PC-3 (cell line): ENCODE measurements around the gene ADAM19. TPM values are rescaled to one million over a fixed set of nuclear protein-coding genes. Genes with fewer than 3 reads are reported as not detected.

Experiments used
- ATAC-seq: fragments of 200-7000 bp; cut with Tn5 transposase; 2 replicates; pipeline ENCODE4 v1.9.1; 2020; ENCODE audit warnings: mild to moderate bottlenecking, moderate library complexity
- BruUV-seq: library from RNA; stranded (reverse); fragments of 400-500 nt; replicated peaks from 2 replicates; lab custom pipeline; 2021; lab: Mats Ljungman, UMichigan
- CTCF ChIA-PET: fragments of 300-600 bp; sonication (Branson Sonifier 250); formaldehyde crosslinking; loops from one replicate; lab custom pipeline; 2022; ENCODE audit warnings: antibody characterized with exemption; lab: Charles Lee
- POLR2A ChIA-PET: fragments of 300-600 bp; sonication (Branson Sonifier 250); formaldehyde crosslinking; loops from one replicate; lab custom pipeline; 2022; ENCODE audit warnings: antibody characterized with exemption; ENCODE audit not compliant: unreplicated experiment; lab: Charles Lee
- DNase-seq: peaks from one replicate; pipeline ENCODE4 v3.0.0-alpha.2; 2015
- H2AFZ ChIP-seq: fragments of 300-600 bp; sonication (generic); 2 replicates; pipeline ENCODE4 v1.6.0; 2016; ENCODE audit warnings: antibody characterized with exemption, low read length
- H3F3A ChIP-seq: fragments of 300-600 bp; sonication (generic); one replicate; pipeline ENCODE4 v1.6.0; 2017; ENCODE audit warnings: antibody characterized with exemption, low read length, control low read depth, mild to moderate bottlenecking; ENCODE audit not compliant: unreplicated experiment
- H3K27ac ChIP-seq: fragments of 300-600 bp; sonication (generic); 2 replicates; pipeline ENCODE4 v1.5.1; 2016; ENCODE audit warnings: mild to moderate bottlenecking, low read length
- H3K27me3 ChIP-seq: fragments of 300-600 bp; sonication (generic); 2 replicates; pipeline ENCODE4 v1.6.1; 2016; ENCODE audit warnings: low read length, mixed read lengths
- H3K36me3 ChIP-seq: fragments of 300-600 bp; sonication (generic); 2 replicates; pipeline ENCODE4 v1.6.1; 2016; ENCODE audit warnings: low read depth, mixed run types, low read length, mixed read lengths
- H3K4me1 ChIP-seq: fragments of 300-600 bp; sonication (generic); 2 replicates; pipeline ENCODE4 v1.5.1; 2016; ENCODE audit warnings: low read length; ENCODE audit not compliant: insufficient read depth
- H3K4me2 ChIP-seq: fragments of 300-600 bp; sonication (generic); 2 replicates; pipeline ENCODE4 v1.6.0; 2016; ENCODE audit warnings: low read length
- H3K4me3 ChIP-seq: fragments of 300-600 bp; sonication (generic); 2 replicates; pipeline ENCODE4 v1.5.1; 2016; ENCODE audit warnings: mild to moderate bottlenecking, low read length, mixed read lengths
- H3K79me2 ChIP-seq: fragments of 300-600 bp; sonication (generic); 2 replicates; pipeline ENCODE4 v1.6.1; 2017; ENCODE audit warnings: low read length, mixed read lengths
- H3K9ac ChIP-seq: fragments of 300-600 bp; sonication (generic); 2 replicates; pipeline ENCODE4 v1.6.0; 2016; ENCODE audit warnings: mild to moderate bottlenecking, low read length
- H3K9me2 ChIP-seq: fragments of 300-600 bp; sonication (generic); replicated peaks from 2 replicates; pipeline ENCODE4 v1.6.1; 2016; ENCODE audit warnings: mixed run types, low read length, mixed read lengths
- H3K9me3 ChIP-seq: fragments of 300-600 bp; sonication (generic); 2 replicates; pipeline ENCODE4 v1.6.1; 2016; ENCODE audit warnings: low read length, mixed read lengths
- H4K20me1 ChIP-seq: fragments of 300-600 bp; sonication (generic); 2 replicates; pipeline ENCODE4 v1.6.1; 2016; ENCODE audit warnings: low read length, mixed read lengths
- EZH2 ChIP-seq: fragments of 300-600 bp; sonication (generic); IDR thresholded peaks from one replicate; pipeline ENCODE4 v1.6.1; 2017; ENCODE audit warnings: antibody characterized with exemption, mild to moderate bottlenecking, low read length; ENCODE audit not compliant: unreplicated experiment
- EZH2phosphoT487 ChIP-seq: fragments of 300-600 bp; sonication (generic); IDR thresholded peaks from 2 replicates; pipeline ENCODE4 v1.6.1; 2018; ENCODE audit warnings: mild to moderate bottlenecking, antibody characterized with exemption, low read length, borderline replicate concordance
- intact Hi-C: fragments of 100-400 bp; cut with micrococcal nuclease; formaldehyde crosslinking; loops from 2 replicates; pipeline ENCODE4 v1.9.0; 2023
- total RNA-seq: library from RNA; depleted of rRNA; stranded (reverse); fragments of >200 nt; gene quantifications from 2 replicates; pipeline ENCODE4 v1.2.3, GENCODE V29; 2014
- TF ChIP-seq, protein P1 (sequence below): fragments of 300-600 bp; sonication (generic); conservative IDR thresholded peaks from 2 replicates; pipeline ENCODE4 v1.5.1; 2017; ENCODE audit warnings: antibody characterized with exemption, low read depth, mild to moderate bottlenecking, low read length

The ADAM19 gene
- total RNA-seq, 1 experiment from 2014 or later, result 115 TPM

DNA sequence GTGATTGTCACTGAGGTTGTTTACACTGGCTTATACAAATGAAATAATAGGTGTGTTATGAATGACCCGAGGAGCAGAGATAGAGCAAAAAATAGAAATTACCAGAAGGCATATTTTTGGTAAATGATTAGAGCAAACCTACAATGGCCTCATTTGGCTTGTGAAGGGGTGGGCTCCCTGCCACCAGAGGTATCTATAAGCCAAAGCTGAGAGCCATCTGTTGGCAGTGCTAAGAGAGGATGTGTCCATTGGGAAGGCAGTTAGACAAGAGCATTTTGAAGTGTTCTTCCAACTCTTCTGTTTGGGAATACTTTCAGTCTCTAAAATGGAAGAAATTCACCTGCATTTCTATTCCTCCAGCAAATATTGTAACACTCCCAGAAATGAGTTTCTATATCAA, 104.9 kb downstream of the ADAM19 start:
- no peak overlapping the region for H3K4me3 ChIP-seq
- CTCF ChIA-PET, result interaction anchor here (0.7 to 3.1 kb wide), 3 partner anchors 38 to 144 kb away, joined by 3 to 32 read pairs (median 3); no protein-coding TSS in a partner anchor
- no TSS peak for BruUV-seq
- H3K4me1 ChIP-seq, result peaks cover 18% of the 10 kb centered on the region
- TF ChIP-seq EZH2 (no peak), EZH2phosphoT487 (no peak)
- TF ChIP-seq, protein P1, sequence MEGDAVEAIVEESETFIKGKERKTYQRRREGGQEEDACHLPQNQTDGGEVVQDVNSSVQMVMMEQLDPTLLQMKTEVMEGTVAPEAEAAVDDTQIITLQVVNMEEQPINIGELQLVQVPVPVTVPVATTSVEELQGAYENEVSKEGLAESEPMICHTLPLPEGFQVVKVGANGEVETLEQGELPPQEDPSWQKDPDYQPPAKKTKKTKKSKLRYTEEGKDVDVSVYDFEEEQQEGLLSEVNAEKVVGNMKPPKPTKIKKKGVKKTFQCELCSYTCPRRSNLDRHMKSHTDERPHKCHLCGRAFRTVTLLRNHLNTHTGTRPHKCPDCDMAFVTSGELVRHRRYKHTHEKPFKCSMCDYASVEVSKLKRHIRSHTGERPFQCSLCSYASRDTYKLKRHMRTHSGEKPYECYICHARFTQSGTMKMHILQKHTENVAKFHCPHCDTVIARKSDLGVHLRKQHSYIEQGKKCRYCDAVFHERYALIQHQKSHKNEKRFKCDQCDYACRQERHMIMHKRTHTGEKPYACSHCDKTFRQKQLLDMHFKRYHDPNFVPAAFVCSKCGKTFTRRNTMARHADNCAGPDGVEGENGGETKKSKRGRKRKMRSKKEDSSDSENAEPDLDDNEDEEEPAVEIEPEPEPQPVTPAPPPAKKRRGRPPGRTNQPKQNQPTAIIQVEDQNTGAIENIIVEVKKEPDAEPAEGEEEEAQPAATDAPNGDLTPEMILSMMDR, result 0 out of 2 replicates have a peak, but pooled peaks have one; percentile 15
- ATAC-seq (no peak), DNase-seq (no peak)
- no peaks in the 10 kb centered on the region for H3K36me3 ChIP-seq
- no peaks in the 10 kb centered on the region for H4K20me1 ChIP-seq
- H3K27me3 ChIP-seq, result no peaks in the 10 kb centered on the region
- no peak overlapping the region for H2AFZ ChIP-seq
- H3K4me2 ChIP-seq, result peak overlapping the region; percentile 36; the same call in 1 of the 2 replicates
- H3K9ac ChIP-seq, result no peak overlapping the region
- 0 out of 2 replicates have a peak overlapping the region, but pooled peaks have one; percentile 50 for H3K27ac ChIP-seq
- POLR2A ChIA-PET, result no interaction called here
- intact Hi-C loops, result loop anchor here (1.0 kb wide), 1 partner anchor 39 kb away; no protein-coding TSS in a partner anchor
- no peaks in the 10 kb centered on the region for H3K79me2 ChIP-seq
- H3F3A ChIP-seq, result no peaks in the 10 kb centered on the region
- no peaks in the 10 kb centered on the region for H3K9me2 ChIP-seq
- no peaks in the 10 kb centered on the region for H3K9me3 ChIP-seq

DNA sequence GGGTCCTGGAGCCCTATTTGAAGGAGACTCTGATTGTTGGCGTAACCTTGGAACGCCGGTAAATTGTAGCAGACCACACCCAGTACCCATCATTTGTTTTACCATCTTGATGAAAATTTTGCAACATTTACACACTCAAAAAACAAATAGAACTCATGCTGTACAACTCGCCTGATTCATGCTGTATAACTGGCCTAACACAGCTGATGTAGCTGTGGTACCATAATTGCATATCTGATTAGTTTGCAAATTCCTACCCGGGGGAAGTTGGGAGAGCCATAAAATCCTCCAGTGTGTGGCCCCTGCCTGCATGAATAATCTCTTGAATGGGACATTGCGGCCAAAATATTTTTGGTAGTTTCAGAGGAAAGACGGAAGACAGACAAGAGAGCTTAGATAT, 105.9 kb downstream of the ADAM19 start:
- no peaks in the 10 kb centered on the region for H4K20me1 ChIP-seq
- H2AFZ ChIP-seq, result 0 out of 2 replicates have a peak overlapping the region, but pooled peaks have one; percentile 4
- no peaks in the 10 kb centered on the region for H3K27me3 ChIP-seq
- no peaks in the 10 kb centered on the region for H3K79me2 ChIP-seq
- H3K4me1 ChIP-seq, result peaks cover 23% of the 10 kb centered on the region
- TF ChIP-seq, protein P1, result no peak
- TF ChIP-seq EZH2phosphoT487 (no peak), EZH2 (no peak)
- intact Hi-C loops, result loop anchor here (1.0 kb wide), 1 partner anchor 38 kb away; no protein-coding TSS in a partner anchor
- no peaks in the 10 kb centered on the region for H3K36me3 ChIP-seq
- DNase-seq, result peak; percentile 85
- peak; percentile 83 for ATAC-seq
- no TSS peak for BruUV-seq
- no peaks in the 10 kb centered on the region for H3K9me2 ChIP-seq
- 0 out of 2 replicates have a peak overlapping the region, but pooled peaks have one; percentile 2 for H3K9ac ChIP-seq
- H3K4me2 ChIP-seq, result peak overlapping the region; percentile 36
- no peak overlapping the region; the same call in 1 of the 2 replicates for H3K4me3 ChIP-seq
- no peaks in the 10 kb centered on the region for H3F3A ChIP-seq
- ChIA-PET POLR2A (interaction anchor here (0.6 kb wide), 1 partner anchor 38 kb away, joined by 3 read pairs; no protein-coding TSS in a partner anchor), CTCF (interaction anchor here (0.5 to 3.1 kb wide), 5 partner anchors 10 to 141 kb away, joined by 3 to 32 read pairs (median 3); no protein-coding TSS in a partner anchor)
- no peaks in the 10 kb centered on the region for H3K9me3 ChIP-seq
- H3K27ac ChIP-seq, result peak overlapping the region; percentile 50

DNA sequence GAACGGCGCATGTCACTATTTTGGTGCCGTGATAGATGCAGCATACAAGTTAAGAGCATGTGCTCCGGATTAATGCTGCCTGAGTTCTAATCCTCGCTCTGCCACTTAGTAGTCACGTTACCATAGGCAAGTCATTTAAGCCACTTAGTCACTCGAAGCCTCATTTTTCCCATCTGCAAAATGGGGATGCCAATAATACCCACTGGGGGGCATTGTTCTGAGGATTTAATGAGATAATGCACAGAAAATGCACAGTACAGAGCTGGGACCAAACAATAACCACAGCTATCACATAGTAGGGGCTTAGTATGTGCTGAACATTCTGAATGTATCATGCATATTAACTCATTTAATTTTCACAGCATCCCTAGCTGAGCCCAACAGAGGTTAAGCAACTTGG, 106.5 kb downstream of the ADAM19 start:
- CTCF ChIA-PET, result interaction anchor here (1.0 kb wide), 1 partner anchor 79 kb away, joined by 3 read pairs; no protein-coding TSS in a partner anchor
- no TSS peak for BruUV-seq
- no peak for DNase-seq
- H3K27ac ChIP-seq, result peak overlapping the region; percentile 50
- H3K9me3 ChIP-seq, result no peaks in the 10 kb centered on the region
- no peaks in the 10 kb centered on the region for H3K79me2 ChIP-seq
- POLR2A ChIA-PET, result no interaction called here
- H3F3A ChIP-seq, result no peaks in the 10 kb centered on the region
- H3K4me2 ChIP-seq, result peak overlapping the region; percentile 36
- H3K9ac ChIP-seq, result no peak overlapping the region
- no peaks in the 10 kb centered on the region for H3K36me3 ChIP-seq
- no peaks in the 10 kb centered on the region for H3K27me3 ChIP-seq
- ATAC-seq, result no peak
- intact Hi-C loops, result no loop called here
- H3K4me3 ChIP-seq, result no peak overlapping the region
- H4K20me1 ChIP-seq, result no peaks in the 10 kb centered on the region
- TF ChIP-seq EZH2phosphoT487, result no peak
- TF ChIP-seq EZH2, result no peak
- TF ChIP-seq, protein P1, result peak; percentile 45
- H3K4me1 ChIP-seq, result peaks cover 29% of the 10 kb centered on the region
- no peaks in the 10 kb centered on the region for H3K9me2 ChIP-seq
- no peak overlapping the region for H2AFZ ChIP-seq
